IPS-15b (cell line): ENCODE results near the gene HBS1L.

Experiments
- H3K27me3 ChIP-seq: one replicate; pipeline ENCODE4 v1.6.1; 2013; ENCODE audit warnings: low read length; ENCODE audit not compliant: control insufficient read depth, insufficient read depth
- H3K36me3 ChIP-seq: one replicate; pipeline ENCODE4 v1.6.1; 2013; ENCODE audit warnings: low read length; ENCODE audit not compliant: control insufficient read depth, insufficient read depth
- H3K4me1 ChIP-seq: one replicate; pipeline ENCODE4 v1.6.1; 2013; ENCODE audit warnings: mild to moderate bottlenecking, low read length; ENCODE audit not compliant: control insufficient read depth, insufficient read depth
- H3K4me3 ChIP-seq: one replicate; pipeline ENCODE4 v1.5.1; 2013; ENCODE audit warnings: low read depth, low read length
- H3K9ac ChIP-seq: one replicate; pipeline ENCODE4 v1.6.1; 2013; ENCODE audit warnings: low read depth, mild to moderate bottlenecking, low read length
- H3K9me3 ChIP-seq: one replicate; pipeline ENCODE4 v1.6.1; 2013; ENCODE audit warnings: mild to moderate bottlenecking, low read length; ENCODE audit not compliant: control insufficient read depth, insufficient read depth

Gene HBS1L

GRCh38 chr6:135088818-135089809 is 34.5 kb upstream of the HBS1L start:
- H3K4me3 ChIP-seq: no peak overlapping the region

GRCh38 chr6:135088281-135088680 is 33.7 kb upstream of the HBS1L start:
- Histone ChIP-seq H3K27me3 (no peaks in the 10 kb centered on the region), H3K36me3 (no peaks in the 10 kb centered on the region), H3K4me3 (no peak overlapping the region), H3K9ac (no peak overlapping the region), H3K4me1 (no peaks in the 10 kb centered on the region), H3K9me3 (no peaks in the 10 kb centered on the region)

More at GRCh38 chr6:135088818-135089809, 34.5 kb upstream of the HBS1L start:
- H3K4me1 ChIP-seq: no peaks in the 10 kb centered on the region
- H3K36me3 ChIP-seq: no peaks in the 10 kb centered on the region
- no peaks in the 10 kb centered on the region for H3K27me3 ChIP-seq
- no peak overlapping the region for H3K9ac ChIP-seq
- H3K9me3 ChIP-seq: no peaks in the 10 kb centered on the region

- Histone ChIP-seq H3K27me3 (no peaks in the 10 kb centered on the region), H3K36me3 (no peaks in the 10 kb centered on the region), H3K4me1 (no peaks in the 10 kb centered on the region), H3K4me3 (no peak overlapping the region), H3K9me3 (no peaks in the 10 kb centered on the region), H3K9ac (no peak overlapping the region)
Measured at GRCh38 chr6:135087803-135088202, 33.2 kb upstream of the HBS1L start.

- H3K4me3 ChIP-seq: no peak overlapping the region
- H3K9ac ChIP-seq: no peak overlapping the region
- H3K4me1 ChIP-seq: no peaks in the 10 kb centered on the region
- H3K9me3 ChIP-seq: no peaks in the 10 kb centered on the region
- no peaks in the 10 kb centered on the region for H3K36me3 ChIP-seq
- no peaks in the 10 kb centered on the region for H3K27me3 ChIP-seq
Measured at GRCh38 chr6:135087403-135087802, 32.8 kb upstream of the HBS1L start.

GRCh38 chr6:135086414-135086764 is 31.8 kb upstream of the HBS1L start:
- Histone ChIP-seq H3K4me1 (no peaks in the 10 kb centered on the region), H3K9ac (no peak overlapping the region), H3K9me3 (no peaks in the 10 kb centered on the region), H3K36me3 (no peaks in the 10 kb centered on the region), H3K4me3 (no peak overlapping the region), H3K27me3 (no peaks in the 10 kb centered on the region)

GRCh38 chr6:135085700-135086413 is 31.2 kb upstream of the HBS1L start:
- Histone ChIP-seq H3K4me1 (no peaks in the 10 kb centered on the region), H3K9ac (no peak overlapping the region), H3K4me3 (no peak overlapping the region), H3K36me3 (no peaks in the 10 kb centered on the region), H3K27me3 (no peaks in the 10 kb centered on the region), H3K9me3 (no peaks in the 10 kb centered on the region)

- Histone ChIP-seq H3K27me3 (no peaks in the 10 kb centered on the region), H3K36me3 (no peaks in the 10 kb centered on the region), H3K9ac (no peak overlapping the region), H3K4me3 (no peak overlapping the region), H3K9me3 (no peaks in the 10 kb centered on the region), H3K4me1 (no peaks in the 10 kb centered on the region)
Measured at GRCh38 chr6:135084916-135085269, 30.3 kb upstream of the HBS1L start.

GRCh38 chr6:135084001-135084915 is 29.6 kb upstream of the HBS1L start:
- Histone ChIP-seq H3K36me3 (no peaks in the 10 kb centered on the region), H3K4me3 (no peak overlapping the region), H3K9ac (no peak overlapping the region), H3K9me3 (no peaks in the 10 kb centered on the region), H3K27me3 (no peaks in the 10 kb centered on the region), H3K4me1 (no peaks in the 10 kb centered on the region)

GRCh38 chr6:135081966-135082365 is 27.3 kb upstream of the HBS1L start:
- Histone ChIP-seq H3K4me1 (no peaks in the 10 kb centered on the region), H3K9ac (no peak overlapping the region), H3K4me3 (no peak overlapping the region), H3K9me3 (no peaks in the 10 kb centered on the region), H3K36me3 (no peaks in the 10 kb centered on the region), H3K27me3 (no peaks in the 10 kb centered on the region)

- no peaks in the 10 kb centered on the region for H3K27me3 ChIP-seq
- H3K9ac ChIP-seq: no peak overlapping the region
- no peaks in the 10 kb centered on the region for H3K9me3 ChIP-seq
- H3K4me3 ChIP-seq: no peak overlapping the region
- no peaks in the 10 kb centered on the region for H3K36me3 ChIP-seq
- no peaks in the 10 kb centered on the region for H3K4me1 ChIP-seq
Measured at GRCh38 chr6:135075018-135075417, 20.4 kb upstream of the HBS1L start.

- no peaks in the 10 kb centered on the region for H3K4me1 ChIP-seq
Measured at GRCh38 chr6:135073756-135074393, 19.3 kb upstream of the HBS1L start.

More at GRCh38 chr6:135073756-135074393, 19.3 kb upstream of the HBS1L start:
- no peak overlapping the region for H3K9ac ChIP-seq
- no peaks in the 10 kb centered on the region for H3K36me3 ChIP-seq
- H3K9me3 ChIP-seq: no peaks in the 10 kb centered on the region
- H3K4me3 ChIP-seq: no peak overlapping the region
- no peaks in the 10 kb centered on the region for H3K27me3 ChIP-seq
